CD4-positive, alpha-beta T cell treated with Interferon alpha-2 for 1 hour (primary cell): ENCODE measurements around the gene DIP2C.
"Not testable (repeated sequence)": the region's sequence is repeated elsewhere in the genome, so short reads cannot be mapped to it uniquely, and the experiment has no call there.

Experiments used
- DNase-seq, 2 donors: peaks; one replicate each; pipeline ENCODE4 v3.0.0-alpha.2; 2020 to 2022

The DIP2C gene

GRCh38 chr10:609262-609658 is 80.2 kb downstream of the DIP2C start:
- DNase-seq: no peak

DNA sequence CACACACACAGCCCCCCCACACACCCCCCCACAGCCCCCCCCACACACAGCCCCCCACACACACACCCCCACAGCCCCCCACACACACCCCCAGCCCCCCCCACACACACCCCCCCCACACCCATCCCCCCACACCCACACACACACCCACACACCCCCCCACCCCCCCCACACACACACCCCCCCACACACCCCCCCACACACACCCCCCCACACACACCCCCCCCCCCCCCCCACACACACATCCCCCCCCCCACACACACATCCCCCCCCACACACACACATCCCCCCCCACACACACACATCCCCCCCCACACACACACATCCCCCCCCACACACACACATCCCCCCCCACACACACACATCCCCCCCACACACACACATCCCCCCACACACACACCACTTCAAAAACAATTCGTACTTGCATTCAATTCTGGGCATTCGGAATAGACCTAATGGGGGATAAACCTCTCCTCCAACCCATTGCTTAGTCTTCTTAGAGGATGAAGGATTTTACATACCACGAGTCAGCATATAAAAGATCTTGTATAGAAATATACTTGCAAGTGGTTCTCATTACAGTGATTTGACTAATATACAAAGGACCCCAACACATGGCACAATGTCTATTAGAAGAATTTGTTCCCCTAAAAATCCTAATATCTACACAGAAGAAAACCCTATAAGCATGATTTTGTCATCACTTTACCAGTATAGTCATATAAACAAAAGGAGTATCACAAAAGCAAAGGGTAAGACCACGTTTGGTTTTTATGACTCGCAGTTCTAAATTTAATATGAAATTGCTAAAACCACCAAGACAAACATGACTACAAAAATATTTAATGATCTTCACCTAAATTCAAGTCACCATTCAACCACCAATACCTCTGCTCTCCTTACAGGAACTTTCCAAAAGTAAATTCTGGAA is 80.9 kb downstream of the DIP2C start:
- no peak for DNase-seq

- DNase-seq: no peak
Observed at GRCh38 chr10:607545-608185, 81.8 kb downstream of the DIP2C start.

DNA sequence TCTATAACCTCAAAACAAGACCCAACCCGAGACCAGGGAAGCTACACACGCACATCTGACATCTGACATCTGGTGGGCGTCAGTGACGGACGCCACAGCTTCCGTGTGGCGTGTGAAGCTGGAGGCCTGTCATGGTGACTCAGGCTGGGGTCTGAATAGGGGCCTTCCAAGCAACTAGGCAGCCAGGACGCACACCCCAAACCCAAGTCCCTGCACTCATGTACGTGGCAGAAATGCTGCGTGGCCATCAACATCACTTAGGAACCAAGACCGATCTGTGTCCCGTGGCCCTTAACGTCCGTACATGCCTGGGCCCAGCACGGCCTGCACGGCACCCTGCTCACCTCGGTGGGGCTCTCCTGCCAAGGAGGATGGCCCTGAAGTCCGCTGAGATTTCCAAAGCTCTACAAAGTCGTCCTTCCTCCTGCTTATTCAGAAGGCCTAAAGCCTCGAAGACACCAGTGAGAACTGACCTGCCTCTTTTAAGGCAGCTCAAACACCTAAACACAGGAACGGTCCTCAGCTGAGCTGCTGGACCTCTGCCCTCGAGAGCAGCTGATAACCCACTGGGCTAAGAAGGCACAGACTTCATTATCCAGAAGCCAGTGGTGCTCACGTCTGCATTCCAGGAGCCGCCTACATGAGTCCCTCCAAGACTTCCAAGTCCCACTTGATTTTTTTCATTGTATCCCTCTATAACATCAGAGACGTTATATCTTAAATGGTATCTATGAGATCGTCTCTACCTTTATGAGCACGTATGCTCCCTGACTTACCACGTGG is 82.5 kb downstream of the DIP2C start:
- no peak for DNase-seq

GRCh38 chr10:605632-606325 is 83.7 kb downstream of the DIP2C start:
- no peak for DNase-seq

GRCh38 chr10:604716-605631 is 84.5 kb downstream of the DIP2C start:
- DNase-seq: no peak

GRCh38 chr10:603745-604144 is 85.7 kb downstream of the DIP2C start:
- DNase-seq: no peak

DNA sequence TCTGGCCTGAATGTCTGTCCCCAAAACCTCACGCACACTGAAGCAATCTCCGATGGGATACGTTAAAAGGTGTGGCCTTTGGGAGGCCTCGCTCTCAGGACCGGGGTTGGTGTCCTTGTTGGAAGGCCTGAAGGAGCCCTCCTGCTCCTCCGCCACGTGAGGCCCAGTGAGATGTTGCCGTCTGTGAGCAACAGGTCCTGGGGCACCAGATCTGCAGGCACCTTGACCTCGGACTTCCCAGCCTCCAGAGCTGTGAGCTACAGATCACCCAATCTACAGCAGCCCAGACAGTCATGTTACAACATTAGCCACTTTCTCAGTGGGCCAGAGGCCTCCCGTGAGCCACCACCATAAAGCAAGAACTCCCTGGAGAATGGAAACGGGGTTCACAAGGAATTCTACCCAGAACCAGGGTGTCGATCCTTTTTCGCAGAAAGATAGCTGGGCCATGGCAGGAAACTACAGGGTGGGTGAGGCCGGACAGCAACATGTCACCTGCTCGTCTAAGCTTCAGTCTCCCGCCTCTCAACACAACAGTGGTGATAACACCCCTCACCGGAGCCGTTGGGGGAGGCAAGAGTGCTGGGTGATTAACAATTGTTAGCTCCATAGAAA is 87.0 kb downstream of the DIP2C start:
- DNase-seq: no peak

DNA sequence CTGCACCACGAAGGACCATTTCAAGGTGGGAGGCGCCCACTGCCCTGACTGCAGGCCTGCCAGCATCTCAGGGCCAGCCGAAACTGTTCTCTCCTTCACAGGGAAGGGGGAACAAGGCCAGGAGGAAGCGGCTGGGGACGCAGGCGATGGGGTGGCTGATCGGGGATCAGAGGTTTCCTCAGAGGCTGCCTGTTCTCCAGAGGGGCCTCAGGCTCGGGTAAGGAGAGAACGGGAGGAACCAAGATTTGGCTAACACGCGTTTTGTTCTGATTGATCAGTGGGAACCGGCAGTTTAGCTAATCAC is 87.9 kb downstream of the DIP2C start:
- no peak for DNase-seq

- no peak for DNase-seq
Observed at GRCh38 chr10:600876-601659, 88.4 kb downstream of the DIP2C start.

GRCh38 chr10:600234-600633 is 89.2 kb downstream of the DIP2C start:
- DNase-seq: no peak

GRCh38 chr10:599767-600166 is 89.7 kb downstream of the DIP2C start:
- DNase-seq: no peak

- DNase-seq: no peak
Observed at GRCh38 chr10:598415-599170, 90.9 kb downstream of the DIP2C start.

GRCh38 chr10:597976-598375 is 91.5 kb downstream of the DIP2C start:
- DNase-seq: no peak

DNA sequence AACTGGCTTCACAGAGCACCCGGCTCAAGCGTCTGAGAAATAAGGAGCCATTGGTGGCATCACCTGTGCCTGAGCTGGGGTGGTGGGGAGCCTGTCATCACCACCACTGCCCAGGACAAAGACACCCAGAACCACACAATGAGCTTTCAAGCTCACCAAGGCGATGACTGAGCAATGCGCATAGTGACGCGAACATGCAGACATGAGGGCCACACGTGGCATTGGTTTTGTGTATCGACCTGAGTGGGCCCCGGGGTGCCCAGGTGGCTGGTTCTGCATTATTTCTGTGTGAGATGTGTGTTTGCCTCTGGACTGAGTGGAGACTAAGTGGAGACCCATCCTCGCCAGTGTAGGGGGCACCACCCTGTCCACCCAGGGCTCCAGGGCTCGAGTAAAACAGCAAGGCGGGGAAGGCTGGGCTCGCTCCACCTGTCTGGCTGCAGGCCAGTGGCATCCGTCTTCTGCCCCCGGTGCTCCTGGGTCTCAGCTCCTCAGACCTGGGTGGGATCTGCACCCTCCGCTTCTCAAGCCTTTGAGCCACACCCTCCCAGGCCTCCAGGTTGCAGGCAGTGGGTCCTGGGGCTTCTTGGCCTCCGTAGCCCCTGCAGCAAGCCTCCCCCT is 92.6 kb downstream of the DIP2C start:
- DNase-seq: no peak

- not testable (repeated sequence) for DNase-seq
Observed at GRCh38 chr10:596131-596530, 93.3 kb downstream of the DIP2C start.

- DNase-seq: no peak
Observed at GRCh38 chr10:595473-595872, 94.0 kb downstream of the DIP2C start.

DNA sequence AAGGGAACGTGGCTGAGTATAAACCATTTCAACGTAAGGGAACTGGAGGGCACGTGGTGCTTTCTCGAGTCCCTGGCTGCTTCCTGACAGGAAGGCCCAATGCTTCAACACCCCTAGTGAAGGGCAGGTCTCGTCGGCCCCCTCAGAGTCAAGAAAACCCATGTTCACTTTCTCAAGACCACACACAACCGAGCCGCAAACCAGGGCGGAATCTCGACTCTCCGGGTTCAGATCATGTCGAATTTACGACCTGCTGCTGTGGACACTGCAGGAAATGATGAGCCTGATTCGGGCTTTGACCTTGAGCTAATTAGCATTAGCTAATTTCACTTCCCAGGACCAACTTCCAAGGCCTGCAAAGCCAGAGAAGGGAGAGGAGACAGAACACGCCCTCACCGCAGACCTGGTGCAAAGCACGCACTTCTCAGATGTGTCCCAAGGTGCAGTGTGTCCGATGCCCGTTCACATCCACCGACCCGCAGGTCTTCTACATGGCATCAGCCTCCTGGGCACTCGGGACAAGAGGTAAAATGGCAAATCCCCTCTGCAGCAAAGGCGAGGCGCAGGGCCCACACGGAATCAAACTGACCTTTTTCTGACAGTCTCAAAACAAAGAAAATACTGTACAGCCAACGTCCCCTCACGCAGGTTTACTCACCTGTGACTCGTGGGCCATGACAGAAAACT is 94.7 kb downstream of the DIP2C start:
- no peak for DNase-seq
